Stimulated activated CD4-positive, alpha-beta T cell treated with anti-CD3 and anti-CD28 coated beads, TNF-alpha, amount 100 ng/mL, for 24 hours (primary cell): ENCODE data around the gene RAMP2.
"Not testable (repeated sequence)": the region's sequence is repeated elsewhere in the genome, so short reads cannot be mapped to it uniquely, and the experiment has no call there.

ENCODE experiments used
- DNase-seq, 3 experiments: peaks; one replicate each; pipeline ENCODE4 v3.0.0-alpha.2; 2020; ENCODE audit warnings: low read depth in 3 of 3

RAMP2 gene

DNA sequence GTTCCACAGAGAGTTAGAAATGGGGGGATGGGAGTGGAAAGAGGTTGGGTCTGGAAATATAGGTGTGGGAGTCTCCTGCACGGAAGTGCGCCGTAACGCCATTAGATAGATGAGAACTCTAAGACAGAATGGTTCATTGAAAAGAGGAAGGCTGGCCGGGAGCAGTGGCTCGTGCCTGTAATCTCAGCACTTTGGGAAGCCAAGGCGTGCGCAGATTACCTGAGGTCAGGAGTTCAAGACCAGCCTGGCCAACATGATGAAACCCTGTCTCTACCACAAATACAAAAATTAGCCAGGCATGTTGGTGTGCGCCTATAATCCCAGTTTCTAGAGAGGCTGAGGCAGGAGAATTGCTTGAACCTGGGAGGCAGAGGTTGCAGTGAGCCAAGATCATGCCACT is 7.0 kb downstream of the RAMP2 start:
- not testable (repeated sequence) for DNase-seq

DNA sequence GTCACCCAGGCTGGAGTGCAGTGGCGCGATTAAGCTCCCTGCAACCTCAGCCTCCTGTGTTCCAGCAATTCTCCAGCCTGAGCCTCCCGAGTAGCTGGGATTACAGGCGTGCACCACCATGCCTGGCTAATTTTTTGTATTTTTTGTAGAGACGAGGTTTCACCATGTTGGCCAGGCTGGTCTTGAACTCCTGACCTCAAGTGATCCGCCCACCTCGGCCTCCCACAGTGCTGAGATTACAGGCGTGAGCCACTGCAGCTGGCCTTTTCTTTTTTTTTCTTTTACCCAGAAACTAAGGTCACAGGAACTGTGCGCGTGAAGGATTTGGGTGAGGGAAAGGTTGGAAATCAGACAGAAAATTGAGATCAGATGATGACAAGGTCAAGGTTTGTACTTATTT is 8.9 kb downstream of the RAMP2 start:
- DNase-seq: not testable (repeated sequence)

DNA sequence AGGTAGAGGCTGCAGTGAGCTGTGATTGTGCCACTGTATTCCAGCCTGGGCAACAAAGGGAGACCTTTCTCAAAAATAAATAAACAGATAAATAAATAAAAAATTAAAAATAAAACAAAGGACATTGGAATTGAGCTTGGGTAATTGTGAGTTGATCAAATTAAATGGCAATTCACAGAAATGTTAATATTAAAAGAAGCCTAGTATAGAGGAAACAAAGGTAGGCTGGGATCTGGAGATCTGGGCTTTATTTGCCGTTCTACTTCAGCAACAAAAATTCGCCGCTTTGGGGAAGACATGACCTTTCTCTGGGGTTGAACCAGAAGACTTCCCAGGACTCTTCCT is 11.9 kb downstream of the RAMP2 start:
- no peak for DNase-seq

DNA sequence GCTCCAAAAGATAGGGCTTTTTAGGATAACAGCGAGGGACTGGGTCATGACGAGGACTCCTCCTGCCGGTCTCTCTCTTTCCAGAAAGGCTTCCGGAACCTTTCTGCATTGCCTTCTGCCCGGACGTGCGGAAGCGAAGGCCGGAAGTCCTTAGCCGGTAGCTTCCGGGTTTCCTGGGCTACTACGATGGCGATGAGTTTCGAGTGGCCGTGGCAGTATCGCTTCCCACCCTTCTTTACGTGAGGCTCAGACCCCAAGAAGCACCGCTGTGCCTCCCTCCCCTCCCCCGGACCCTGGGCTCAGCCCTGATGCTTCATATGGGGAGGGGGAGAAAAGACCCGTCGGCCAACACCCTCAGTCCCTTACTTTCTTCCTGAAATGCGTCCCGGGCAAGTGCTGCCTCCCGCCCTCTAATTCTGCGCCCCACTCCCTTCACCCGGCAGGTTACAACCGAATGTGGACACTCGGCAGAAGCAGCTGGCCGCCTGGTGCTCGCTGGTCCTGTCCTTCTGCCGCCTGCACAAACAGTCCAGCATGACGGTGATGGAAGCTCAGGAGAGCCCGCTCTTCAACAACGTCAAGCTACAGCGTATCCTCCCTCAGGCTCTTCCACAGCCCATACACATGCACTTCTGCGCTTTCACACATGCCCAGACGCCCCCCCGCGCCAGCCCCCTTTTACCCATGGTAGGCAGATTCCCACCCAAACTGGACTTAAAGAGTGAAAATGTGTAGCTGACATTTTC is 12.4 kb downstream of the RAMP2 start, which contains the start of gene VPS25:
Gene VPS25 (plus strand): TSS at position 160 of the 746 bp plus-strand sequence. CDS start 27 bp downstream, at position 187.
- peak; percentile 53 to 67 (median 67) for DNase-seq

DNA sequence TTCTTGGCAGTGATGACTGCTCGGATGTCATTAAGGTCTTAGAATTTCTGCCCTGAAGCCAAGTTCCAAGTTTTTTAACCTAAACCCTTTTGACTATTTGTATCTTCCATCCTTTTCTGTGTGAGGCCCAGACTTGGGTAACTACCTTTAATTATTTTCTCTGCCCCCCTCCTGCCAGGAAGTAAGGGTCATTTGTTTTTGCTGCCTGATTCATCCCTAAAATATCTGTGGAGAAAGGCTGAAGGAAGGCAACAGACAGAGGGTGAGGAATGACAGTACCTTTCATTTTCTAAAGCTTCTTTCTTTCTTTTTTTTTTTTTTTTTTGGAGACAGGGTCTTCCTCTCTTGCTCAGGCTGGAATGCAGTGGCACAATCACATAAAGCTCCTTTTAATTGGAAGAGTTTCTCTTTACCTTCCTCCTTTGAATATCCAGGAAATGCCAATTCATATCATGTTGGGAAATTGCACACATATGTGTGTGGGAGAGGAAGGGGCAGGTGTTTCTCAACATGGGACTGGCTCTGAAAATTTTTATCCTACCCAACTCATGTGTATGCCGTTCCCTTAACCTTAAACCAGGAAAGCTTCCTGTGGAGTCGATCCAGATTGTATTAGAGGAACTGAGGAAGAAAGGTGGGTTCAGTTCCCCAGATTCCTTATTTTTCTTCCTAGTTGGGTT is 13.2 kb downstream of the RAMP2 start:
- no peak for DNase-seq

DNA sequence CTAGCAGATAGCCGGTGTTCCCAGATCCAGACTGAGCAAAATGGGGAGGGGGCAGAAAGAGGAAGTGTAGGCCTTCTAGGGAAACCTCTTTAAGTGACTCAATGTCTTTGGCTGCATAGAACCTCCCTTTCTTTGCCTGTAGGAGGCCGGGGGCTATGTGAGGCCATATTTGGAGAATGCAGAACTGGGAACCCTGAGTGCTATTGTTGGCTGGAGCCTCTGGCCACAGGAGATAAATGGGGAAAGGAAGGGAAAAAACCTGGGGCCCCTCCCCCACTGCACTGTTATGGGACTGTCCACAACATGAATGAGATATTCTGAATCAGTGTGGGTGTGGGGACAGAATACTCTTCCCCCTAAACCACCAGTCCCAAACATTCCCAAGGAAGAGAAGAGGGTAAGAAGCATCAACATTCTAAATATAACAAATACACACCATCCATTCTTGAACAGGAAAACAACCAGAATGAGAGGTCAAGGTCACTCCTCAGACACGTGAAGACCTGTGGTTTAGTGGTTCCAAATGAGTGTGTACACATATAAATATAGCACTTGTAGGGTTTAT is 14.6 kb downstream of the RAMP2 start:
- no peak for DNase-seq

DNA sequence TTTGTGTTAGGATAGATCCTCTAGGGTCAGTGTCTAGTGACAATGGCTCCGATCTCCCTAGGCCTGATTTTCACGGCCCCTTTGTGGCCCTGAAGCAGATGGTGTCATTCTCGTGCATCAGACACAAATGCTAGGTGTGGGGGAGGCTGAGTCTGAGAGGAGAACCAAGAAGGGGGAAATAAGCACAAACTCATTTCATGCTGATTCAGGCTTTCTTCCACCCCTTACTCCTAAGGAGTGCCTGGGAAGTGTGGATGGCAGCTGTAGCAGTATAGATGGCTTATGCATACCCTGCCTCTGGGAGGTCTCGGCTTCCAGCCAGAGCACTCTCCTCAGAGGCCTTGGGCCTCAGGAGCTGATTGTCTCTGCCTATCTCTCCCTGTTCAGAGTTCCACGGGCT is 17.5 kb downstream of the RAMP2 start:
- no peak for DNase-seq

DNA sequence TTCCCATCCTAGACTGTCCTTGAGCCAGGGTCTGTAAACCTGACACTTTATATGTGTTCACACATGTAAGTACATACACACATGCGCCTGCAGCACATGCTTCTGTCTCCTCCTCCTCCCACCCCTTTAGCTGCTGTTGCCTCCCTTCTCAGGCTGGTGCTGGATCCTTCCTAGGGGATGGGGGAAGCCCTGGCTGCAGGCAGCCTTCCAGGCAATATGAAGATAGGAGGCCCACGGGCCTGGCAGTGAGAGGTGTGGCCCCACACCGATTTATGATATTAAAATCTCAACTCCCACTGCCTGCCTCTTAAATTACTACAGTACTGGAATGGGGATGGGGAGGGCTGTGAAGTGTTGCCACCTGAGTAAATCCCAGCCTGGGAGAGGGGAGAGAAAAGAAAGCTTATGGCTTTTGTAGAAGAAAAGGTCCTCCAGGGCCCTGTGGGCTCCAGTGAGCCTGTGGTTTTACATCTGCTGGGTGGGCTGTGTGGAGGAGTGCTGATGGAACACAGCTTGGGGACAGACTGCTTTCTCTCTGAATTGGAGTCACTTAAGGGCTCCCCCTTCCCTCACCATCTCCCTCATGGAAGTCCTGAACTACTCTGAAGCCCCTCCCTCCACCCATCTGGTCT is 18.4 kb downstream of the RAMP2 start:
- DNase-seq: no peak

DNA sequence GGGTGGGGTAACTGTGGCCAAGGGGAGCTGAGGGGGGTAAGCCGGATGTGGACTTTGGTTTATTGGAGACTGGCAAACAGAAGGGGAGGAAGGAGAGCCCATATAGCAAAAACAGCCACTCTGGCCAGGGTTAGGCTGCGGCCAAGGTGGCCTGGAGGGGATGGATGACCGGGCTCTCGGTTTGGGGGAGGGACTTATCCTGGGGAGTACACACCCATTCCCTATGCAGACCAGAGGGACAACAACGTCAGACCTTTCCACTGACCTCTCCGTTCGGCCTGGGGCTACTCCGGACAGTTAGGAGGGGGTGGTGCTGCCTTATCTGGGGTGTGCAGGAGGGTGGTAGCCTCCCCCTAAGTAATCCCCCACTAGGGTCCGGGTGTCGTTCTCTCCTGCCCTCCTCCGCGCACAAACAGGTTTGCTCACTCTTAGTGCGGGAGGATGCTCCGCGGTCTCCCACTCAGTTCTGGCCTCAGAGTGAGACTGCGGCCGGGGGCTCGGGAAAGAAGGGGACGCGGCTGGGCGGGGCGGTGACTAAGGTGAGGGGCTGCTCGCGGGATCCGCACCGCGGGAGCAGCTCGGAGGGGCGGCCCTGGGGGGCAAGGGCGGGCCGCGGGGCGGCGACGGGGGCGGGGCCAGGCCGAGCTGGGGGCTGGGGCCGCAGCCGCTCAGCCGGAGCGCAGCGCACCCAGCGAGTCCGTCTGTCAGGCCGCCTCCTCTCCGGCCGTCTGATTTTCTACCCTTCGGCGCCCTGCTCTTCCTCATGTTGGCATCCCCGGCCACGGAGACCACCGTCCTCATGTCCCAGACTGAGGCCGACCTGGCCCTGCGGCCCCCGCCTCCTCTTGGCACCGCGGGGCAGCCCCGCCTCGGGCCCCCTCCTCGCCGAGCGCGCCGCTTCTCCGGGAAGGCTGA is 19.2 kb downstream of the RAMP2 start, which contains the start of gene WNK4:
Gene WNK4 (plus strand): TSS at position 675 of the 915 bp plus-strand sequence. CDS start 89 bp downstream, at position 764.
- no peak for DNase-seq

DNA sequence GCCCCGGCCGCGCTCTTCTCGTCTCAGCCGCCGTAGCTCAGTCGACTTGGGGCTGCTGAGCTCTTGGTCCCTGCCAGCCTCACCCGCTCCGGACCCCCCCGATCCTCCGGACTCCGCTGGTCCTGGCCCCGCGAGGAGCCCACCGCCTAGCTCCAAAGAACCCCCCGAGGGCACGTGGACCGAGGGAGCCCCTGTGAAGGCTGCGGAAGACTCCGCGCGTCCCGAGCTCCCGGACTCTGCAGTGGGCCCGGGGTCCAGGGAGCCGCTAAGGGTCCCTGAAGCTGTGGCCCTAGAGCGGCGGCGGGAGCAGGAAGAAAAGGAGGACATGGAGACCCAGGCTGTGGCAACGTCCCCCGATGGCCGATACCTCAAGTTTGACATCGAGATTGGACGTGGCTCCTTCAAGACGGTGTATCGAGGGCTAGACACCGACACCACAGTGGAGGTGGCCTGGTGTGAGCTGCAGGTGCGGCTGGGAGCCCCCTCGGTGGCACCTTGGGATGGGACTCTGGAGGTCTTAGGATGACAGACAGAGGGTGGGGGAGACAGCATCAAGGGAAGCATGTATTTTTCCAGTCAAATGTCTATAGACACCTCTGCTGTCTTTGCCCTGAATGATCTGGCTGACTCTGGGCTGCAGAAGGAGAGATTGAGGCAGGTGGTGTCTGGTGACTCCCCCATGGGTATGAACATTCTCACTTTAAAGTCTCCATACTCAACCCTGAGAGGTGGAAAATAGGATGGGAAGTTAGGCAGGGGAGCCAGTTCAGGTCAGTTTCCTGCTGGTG is 20.0 kb downstream of the RAMP2 start:
- DNase-seq: no peak

DNA sequence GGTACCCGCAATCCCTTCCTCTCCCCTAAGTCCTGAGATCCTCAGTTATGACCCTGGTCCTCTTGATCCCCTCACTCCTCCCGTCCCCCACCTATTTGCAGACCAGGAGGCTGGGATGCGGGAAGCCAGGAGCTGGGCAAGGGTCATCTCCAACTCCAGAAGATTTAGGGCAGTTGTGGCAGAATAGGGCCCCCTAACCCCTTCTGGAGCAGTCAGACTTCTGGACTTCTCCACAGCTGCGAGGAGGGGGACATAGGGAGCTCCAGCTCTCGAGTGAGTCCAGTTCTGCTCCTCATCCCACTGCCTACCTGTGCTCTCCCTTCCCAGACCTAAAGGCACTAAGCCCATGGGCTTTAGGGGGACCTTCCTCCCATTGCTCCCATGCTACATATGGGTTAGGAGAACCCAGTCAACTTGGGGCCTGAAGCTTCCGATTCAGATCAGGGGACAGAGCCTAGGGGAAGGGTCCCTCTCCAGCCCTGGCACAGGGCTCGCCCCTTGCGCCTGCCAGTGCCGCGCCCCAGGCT is 20.7 kb downstream of the RAMP2 start:
- no peak for DNase-seq

DNA sequence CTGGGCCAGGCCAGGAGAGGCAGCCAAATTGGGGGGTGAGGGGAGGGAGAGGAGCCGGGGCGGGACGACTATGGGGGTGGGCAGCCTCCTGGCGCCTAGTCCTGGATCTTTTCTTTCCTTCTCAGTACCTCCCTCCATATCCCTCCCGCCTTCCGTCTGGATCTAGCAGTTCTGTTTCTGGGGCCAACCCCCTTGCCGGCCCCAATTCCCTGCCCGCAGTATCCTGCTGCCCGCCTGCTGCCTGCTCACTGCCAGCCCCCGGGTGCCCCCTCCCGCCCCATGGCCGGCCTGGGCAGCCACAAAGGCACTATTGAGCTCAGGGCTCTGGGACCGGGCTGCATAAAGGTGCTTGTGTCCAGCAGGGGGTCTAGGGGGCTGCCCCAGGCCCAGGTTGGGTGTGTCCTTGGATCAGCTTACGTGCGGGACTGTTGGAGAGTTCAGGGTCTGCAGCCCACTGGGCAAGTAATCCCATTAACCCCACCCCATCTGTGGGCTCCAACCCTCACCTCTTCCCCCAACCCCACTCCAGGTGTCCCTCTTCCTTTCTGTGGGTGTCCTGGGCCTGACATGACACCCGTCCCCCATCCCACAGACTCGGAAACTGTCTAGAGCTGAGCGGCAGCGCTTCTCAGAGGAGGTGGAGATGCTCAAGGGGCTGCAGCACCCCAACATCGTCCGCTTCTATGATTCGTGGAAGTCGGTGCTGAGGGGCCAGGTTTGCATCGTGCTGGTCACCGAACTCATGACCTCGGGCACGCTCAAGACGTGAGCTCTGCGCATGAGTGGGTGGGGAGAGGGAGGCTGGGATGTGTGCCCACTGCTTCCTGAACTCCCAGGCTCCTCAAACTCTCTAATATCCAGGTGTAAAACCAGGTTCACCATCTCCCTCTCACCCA is 21.4 kb downstream of the RAMP2 start:
- no peak for DNase-seq

DNA sequence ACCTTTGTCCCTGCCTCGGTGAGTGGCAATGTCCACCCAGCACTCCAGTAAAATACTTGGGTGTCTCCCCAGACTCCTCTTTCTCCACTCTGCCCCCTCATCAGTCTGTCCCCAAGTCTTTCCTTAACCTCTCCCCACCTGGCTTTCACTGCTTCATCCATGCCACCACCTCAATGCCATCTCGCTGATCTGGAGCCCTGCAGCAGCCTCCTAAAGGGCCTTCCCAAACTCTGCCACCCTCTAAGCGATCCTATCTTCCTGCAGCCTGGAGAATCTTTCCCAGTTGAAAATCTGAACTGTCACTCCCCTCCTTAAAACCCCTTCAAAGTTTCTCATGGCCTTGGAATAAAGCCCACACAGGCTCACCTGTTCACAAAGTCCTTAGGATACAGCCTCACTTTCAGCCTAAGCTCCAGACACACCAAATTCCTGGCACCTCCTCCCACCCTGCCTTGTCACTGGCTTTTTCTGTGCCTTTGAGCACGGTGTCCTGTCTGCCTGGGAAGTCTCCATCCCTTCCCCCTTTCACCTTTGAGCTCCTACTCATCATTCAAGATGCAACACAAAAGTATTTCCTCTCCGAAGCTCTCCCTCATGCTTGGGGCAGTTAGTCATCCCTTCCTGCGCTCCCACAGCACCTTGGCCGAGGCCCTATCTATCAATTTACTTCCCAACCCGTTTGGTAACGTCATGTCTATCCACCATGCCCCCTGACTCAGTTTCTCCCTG is 22.2 kb downstream of the RAMP2 start:
- no peak for DNase-seq

DNA sequence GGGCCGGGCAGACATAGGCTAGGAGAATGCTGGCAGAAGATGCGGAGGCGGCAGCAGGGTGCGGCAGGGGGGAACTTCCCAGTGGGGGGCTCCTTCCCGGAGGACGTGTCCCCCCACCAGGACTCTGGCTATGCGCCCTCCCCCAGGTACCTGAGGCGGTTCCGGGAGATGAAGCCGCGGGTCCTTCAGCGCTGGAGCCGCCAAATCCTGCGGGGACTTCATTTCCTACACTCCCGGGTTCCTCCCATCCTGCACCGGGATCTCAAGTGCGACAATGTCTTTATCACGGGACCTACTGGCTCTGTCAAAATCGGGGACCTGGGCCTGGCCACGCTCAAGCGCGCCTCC is 22.7 kb downstream of the RAMP2 start:
- no peak for DNase-seq

DNA sequence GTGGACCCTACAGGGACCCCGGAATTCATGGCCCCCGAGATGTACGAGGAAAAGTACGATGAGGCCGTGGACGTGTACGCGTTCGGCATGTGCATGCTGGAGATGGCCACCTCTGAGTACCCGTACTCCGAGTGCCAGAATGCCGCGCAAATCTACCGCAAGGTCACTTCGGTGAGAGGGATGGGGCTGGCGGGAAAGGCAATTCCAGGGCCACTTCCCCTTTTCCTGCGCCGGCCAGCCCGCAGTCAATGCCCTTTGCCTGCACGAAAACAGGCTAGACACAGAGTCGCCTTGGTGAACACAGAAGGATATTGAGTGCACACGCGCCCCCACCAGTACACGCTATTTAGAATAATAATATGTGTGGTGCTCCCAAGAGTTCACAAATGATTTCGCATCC is 23.4 kb downstream of the RAMP2 start:
- no peak for DNase-seq

DNA sequence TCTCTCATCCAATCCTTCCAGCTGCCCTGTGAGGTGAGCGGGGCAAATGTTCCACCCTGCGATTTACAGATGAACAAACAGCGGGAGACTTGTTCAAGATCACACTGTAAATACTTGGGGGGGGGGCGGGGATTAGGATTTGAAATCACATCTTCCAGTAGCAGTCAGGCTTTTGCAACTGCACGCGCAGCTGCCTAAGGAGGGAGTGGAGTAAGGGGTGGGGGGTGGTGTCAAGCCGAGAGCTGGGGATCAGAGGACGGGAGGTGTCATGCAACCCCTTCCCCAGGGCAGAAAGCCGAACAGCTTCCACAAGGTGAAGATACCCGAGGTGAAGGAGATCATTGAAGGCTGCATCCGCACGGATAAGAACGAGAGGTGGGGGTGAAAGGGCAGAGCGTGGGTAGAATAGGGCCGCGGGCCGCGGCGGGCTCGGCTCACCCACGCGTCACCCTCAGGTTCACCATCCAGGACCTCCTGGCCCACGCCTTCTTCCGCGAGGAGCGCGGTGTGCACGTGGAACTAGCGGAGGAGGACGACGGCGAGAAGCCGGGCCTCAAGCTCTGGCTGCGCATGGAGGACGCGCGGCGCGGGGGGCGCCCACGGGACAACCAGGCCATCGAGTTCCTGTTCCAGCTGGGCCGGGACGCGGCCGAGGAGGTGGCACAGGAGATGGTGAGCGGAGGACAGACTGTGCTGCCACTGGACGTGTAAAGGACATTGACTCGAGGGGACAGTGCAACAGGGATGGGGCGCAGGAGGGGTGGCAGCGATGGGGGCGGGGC is 24.0 kb downstream of the RAMP2 start:
- no peak for DNase-seq

DNA sequence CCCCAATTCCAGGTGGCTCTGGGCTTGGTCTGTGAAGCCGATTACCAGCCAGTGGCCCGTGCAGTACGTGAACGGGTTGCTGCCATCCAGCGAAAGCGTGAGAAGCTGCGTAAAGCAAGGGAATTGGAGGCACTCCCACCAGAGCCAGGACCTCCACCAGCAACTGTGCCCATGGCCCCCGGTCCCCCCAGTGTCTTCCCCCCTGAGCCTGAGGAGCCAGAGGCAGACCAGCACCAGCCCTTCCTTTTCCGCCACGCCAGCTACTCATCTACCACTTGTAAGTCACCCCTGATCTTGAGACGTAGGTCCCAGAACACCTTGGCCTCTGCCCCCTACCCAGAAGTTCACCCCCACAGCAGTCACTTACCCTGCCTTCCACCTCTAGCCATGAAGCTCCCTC is 26.2 kb downstream of the RAMP2 start:
- no peak for DNase-seq

DNA sequence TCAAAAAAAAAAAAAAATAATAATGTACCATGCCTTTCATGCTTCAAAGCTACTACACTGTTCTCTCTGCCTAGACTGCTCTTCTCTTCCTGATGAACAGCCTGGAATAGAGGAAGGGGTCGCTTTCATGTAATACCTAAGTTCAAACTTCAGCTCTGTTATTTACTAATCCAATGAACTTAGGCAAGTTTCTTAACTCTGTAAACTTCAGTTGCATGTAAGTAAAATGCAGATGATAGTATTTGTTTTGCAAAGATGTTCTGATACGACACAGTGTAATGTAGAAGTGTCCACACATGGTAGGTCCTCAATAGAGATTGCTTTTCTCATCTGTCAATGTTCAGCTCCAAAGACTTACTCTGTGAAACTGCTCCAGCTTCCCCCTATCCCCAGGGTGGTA is 30.9 kb downstream of the RAMP2 start:
- DNase-seq: no peak
